ENCODE measurements around the gene PRAME.
A peak's percentile ranks its signal among the peaks of the same experiment; 100 is the strongest.
"Not testable (repeated sequence)": the region's sequence is repeated elsewhere in the genome, so short reads cannot be mapped to it uniquely, and the experiment has no call there.

PRAME gene

GRCh38 chr22:22520667-22521602 is 38.1 kb downstream of the PRAME start:
- no peak for DNase-seq

DNA sequence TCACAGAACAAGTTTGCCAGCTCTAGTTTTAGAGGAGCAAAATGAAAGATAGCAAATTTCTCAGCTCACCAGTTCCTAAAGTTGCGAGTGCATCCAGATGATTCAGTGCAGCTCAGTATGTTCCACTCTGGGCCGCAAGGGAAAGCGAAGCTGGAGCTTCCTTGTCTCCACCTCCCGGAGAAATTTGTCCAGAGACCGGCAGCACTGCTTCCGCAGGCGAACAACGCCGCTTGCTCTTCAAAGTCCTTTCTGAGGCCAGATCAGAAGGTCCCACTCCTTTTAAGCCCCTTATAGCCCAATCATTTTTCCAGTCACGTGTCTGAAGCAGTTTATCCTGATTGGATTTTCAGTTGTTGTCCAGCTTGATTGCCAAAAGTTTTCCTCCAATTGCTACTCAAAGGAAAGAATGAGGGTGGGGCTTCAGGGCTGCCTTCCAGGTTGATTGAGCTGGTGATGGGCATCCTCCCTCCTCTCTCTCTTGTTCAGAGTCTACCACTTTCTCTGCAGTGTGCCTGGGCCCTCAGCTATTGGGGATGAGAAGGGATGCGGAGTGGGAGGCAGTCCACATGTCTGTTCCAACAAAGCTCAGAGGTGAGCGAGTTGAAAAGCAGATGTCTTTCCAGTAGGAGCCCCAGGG is 38.9 kb downstream of the PRAME start, which contains the start of gene ZNF280A:
TSS of gene ZNF280A (minus strand) at position 251 of the 637 bp plus-strand sequence. CDS start 4,640 bp downstream, outside the sequence.
- no peak for DNase-seq

GRCh38 chr22:22519591-22519990 is 39.5 kb downstream of the PRAME start:
- DNase-seq: no peak

GRCh38 chr22:22516992-22517391 is 42.1 kb downstream of the PRAME start:
- no peak for DNase-seq

GRCh38 chr22:22515890-22516289 is 43.2 kb downstream of the PRAME start:
- no peak for DNase-seq

GRCh38 chr22:22514431-22514830 is 44.6 kb downstream of the PRAME start:
- DNase-seq: not testable (repeated sequence)

DNA sequence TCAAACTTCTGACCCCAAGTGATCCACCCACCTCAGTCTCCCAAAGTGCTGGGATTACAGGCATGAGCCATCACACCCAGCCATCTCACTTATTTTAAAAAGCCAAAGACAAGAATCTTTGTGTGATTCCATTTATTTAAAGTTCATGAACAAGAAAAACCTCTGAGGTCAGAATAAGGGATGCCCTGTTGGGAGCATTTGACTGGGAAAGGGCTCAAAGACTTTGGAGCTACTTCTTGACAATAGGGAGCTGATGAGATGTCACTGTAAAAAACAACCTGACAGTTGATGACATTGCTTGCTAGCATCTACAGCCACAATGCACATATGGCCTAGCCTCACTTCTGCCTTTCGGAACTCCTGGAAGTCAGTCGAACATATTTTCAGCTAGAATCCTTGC is 45.4 kb downstream of the PRAME start:
- DNase-seq: no peak

GRCh38 chr22:22512951-22513350 is 46.1 kb downstream of the PRAME start:
- DNase-seq: no peak

- not testable (repeated sequence) for DNase-seq
Measured at GRCh38 chr22:22510833-22511232, 48.2 kb downstream of the PRAME start.

DNA sequence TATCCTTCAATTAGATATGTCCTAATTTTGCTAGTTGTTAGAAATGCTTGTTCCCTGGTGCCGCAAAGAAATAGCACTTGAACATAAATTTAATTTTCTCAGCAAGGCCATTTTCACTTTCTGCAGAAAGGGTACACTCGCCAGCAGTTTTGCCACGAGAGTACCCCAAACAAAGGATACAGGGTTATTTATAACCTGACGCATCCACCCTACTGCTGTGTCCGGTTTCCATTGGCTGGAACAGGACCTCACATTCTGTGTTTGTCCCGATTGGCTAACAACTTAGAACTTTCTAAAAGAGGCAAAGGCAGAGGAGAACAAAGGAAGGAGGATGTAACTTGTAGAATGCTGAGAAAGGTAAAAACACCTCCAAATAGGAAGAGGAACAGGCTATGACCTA is 49.2 kb downstream of the PRAME start:
- DNase-seq: not testable (repeated sequence)

DNA sequence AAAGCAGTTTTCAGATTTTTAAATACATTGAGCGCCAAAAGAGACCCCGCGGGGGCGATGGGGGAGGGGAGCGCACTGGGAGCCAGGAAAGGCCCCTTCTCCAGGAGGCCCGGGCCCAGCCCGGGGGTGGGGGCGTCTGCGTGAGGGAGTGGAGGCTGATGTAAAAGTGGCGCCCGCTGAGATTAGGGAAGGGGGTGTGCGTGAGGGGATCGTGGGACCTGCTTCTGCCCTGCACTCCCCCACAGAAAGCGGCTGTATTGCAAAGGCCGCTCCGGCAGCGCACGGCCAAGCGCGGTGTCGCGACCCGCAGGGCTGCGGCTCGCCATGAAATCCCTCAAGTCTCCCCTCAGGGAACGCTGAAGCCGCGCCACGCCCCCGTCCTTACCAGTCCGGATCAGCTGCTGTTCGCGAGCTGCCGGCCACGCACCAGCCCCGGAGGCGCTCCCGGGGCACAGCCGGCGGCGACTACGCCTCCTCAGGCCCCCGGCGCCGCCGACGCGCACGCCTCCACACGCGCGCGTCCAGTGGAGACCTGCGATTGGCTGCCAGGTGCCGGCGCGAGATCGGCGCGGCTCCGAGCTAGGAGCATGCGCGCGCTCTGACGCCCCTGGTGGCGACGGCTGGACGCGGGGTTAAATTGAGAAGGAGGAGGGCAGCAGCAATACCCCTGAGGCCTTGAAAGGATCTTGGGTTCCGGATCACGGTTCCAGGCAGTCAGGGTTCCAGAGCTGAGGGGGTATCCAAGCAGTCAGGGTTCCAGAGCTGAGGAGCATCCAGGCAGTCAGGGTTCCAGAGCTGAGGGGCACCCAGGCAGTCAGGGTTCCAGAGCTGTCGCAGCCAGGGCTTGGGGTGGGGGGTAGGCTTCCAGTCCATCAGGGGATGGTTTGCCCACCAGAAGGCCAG is 50.5 kb downstream of the PRAME start, which contains the start of gene ZNF280B:
TSS of gene ZNF280B (minus strand) at position 469 of the 903 bp plus-strand sequence. CDS start 19,344 bp downstream, outside the sequence.
- peak; percentile 86 for DNase-seq

GRCh38 chr22:22507743-22508273 is 51.3 kb downstream of the PRAME start:
- no peak for DNase-seq

GRCh38 chr22:22506736-22507135 is 52.3 kb downstream of the PRAME start:
- no peak for DNase-seq

DNA sequence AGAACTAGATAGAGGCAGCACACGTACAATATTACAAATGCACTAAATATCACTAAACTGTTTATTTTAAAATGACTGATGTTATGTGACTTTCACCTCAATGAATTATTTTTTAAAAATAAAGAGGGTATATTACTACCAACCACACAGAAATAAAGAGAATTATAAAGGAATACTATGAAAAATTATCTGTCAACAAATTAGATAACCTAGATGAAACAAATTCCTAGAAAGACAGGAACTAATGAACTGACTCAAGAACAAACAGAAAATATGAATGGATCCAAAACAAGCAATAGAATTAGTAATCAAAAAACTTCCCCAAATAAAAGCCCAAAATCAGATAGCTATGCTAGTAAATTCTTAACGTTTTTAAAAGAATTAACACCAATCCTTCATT is 60.8 kb downstream of the PRAME start:
- no peak for DNase-seq

Measured in CD4-positive, alpha-beta T cell treated with Interleukin-17A for 1 hour (primary cell).